Neuronal stem cell (in vitro differentiated cells): Measurements from ENCODE around the gene GIT2. TPM values are rescaled to one million over a fixed set of nuclear protein-coding genes. Genes with fewer than 3 reads are reported as not detected.
A peak's percentile ranks its signal among the peaks of the same experiment; 100 is the strongest.

ENCODE experiments used
- DNase-seq: peaks from one replicate; pipeline ENCODE4 v3.0.0-alpha.2; 2013; ENCODE audit warnings: low spot score
- H2AFZ ChIP-seq: one replicate; pipeline ENCODE4 v1.6.1; 2013; ENCODE audit warnings: mild to moderate bottlenecking, low read length, inconsistent platforms
- H2AK5ac ChIP-seq: 2 replicates; pipeline ENCODE4 v1.6.1; 2013; ENCODE audit warnings: low read depth, mild to moderate bottlenecking, inconsistent platforms, low read length, moderate library complexity, mixed read lengths
- H2BK120ac ChIP-seq: 2 replicates; pipeline ENCODE4 v1.6.1; 2013; ENCODE audit warnings: low read depth, mild to moderate bottlenecking, inconsistent platforms, low read length, moderate library complexity, mixed read lengths
- H2BK12ac ChIP-seq: one replicate; pipeline ENCODE4 v1.6.1; 2013; ENCODE audit warnings: low read length, inconsistent platforms
- H2BK15ac ChIP-seq: 2 replicates; pipeline ENCODE4 v1.6.1; 2013; ENCODE audit warnings: mild to moderate bottlenecking, low read length, inconsistent platforms, mixed read lengths
- H2BK5ac ChIP-seq: one replicate; pipeline ENCODE4 v1.6.1; 2013; ENCODE audit warnings: inconsistent platforms, mild to moderate bottlenecking, low read length, moderate library complexity
- H3K14ac ChIP-seq: one replicate; pipeline ENCODE4 v1.6.1; 2013; ENCODE audit warnings: low read length, inconsistent platforms
- H3K18ac ChIP-seq: 2 replicates; pipeline ENCODE4 v1.6.1; 2013; ENCODE audit warnings: low read length, inconsistent platforms
- H3K23ac ChIP-seq: 2 replicates; pipeline ENCODE4 v1.6.1; 2013; ENCODE audit warnings: low read depth, mild to moderate bottlenecking, mixed read lengths, low read length, inconsistent platforms; ENCODE audit not compliant: poor library complexity
- H3K27ac ChIP-seq: replicated peaks from 3 replicates; pipeline ENCODE4 v1.5.1; 2013; ENCODE audit warnings: low read length, inconsistent platforms
- H3K27me3 ChIP-seq, 3 experiments: 2 replicates each; pipeline ENCODE4 v1.6.1; 2013; ENCODE audit warnings: low read length in 3 of 3, mild to moderate bottlenecking in 2 of 3, inconsistent platforms in 1 of 3, low read depth in 1 of 3, mixed read lengths in 1 of 3, moderate library complexity in 1 of 3; ENCODE audit not compliant: control insufficient read depth in 3 of 3, insufficient read depth in 3 of 3
- H3K36me3 ChIP-seq, 2 donors: replicated peaks in 1 of 2; 2 replicates each; pipeline ENCODE4 v1.6.1; 2013; ENCODE audit warnings: low read length in 2 of 2; ENCODE audit not compliant: control insufficient read depth in 2 of 2, insufficient read depth in 2 of 2
- H3K4ac ChIP-seq: 2 replicates; pipeline ENCODE4 v1.6.1; 2013; ENCODE audit warnings: inconsistent platforms, mild to moderate bottlenecking, low read length, moderate library complexity
- H3K4me1 ChIP-seq, 2 donors: 1 replicate in 1 of 2; 2 replicates in 1 of 2; pipeline ENCODE4 v1.6.1; 2013; ENCODE audit warnings: low read length in 2 of 2, low read depth in 1 of 2; ENCODE audit not compliant: control insufficient read depth in 2 of 2, insufficient read depth in 1 of 2
- H3K4me2 ChIP-seq: one replicate; pipeline ENCODE4 v1.6.1; 2013; ENCODE audit warnings: mild to moderate bottlenecking, low read length, inconsistent platforms; ENCODE audit not compliant: insufficient read depth, poor library complexity, severe bottlenecking
- H3K4me3 ChIP-seq, 2 donors: 2 replicates each; pipeline ENCODE4 v1.5.1; 2013; ENCODE audit warnings: low read length in 2 of 2, mild to moderate bottlenecking in 2 of 2, inconsistent platforms in 1 of 2, moderate library complexity in 1 of 2
- H3K79me1 ChIP-seq: one replicate; pipeline ENCODE4 v1.6.1; 2013; ENCODE audit warnings: low read depth, mild to moderate bottlenecking, inconsistent platforms, low read length, moderate library complexity
- H3K9ac ChIP-seq: one replicate; pipeline ENCODE4 v1.6.1; 2013; ENCODE audit warnings: mild to moderate bottlenecking, low read depth, low read length, inconsistent platforms; ENCODE audit not compliant: poor library complexity
- H3K9me3 ChIP-seq, 2 donors: replicated peaks in 1 of 2; 2 replicates each; pipeline versions ENCODE3 to v1.6.1; 2013; ENCODE audit warnings: low read length in 2 of 2, mild to moderate bottlenecking in 2 of 2, inconsistent platforms in 1 of 2, low read depth in 1 of 2, mixed read lengths in 1 of 2, moderate library complexity in 1 of 2; ENCODE audit not compliant: control insufficient read depth in 2 of 2, insufficient read depth in 1 of 2
- H4K8ac ChIP-seq: one replicate; pipeline ENCODE4 v1.6.1; 2013; ENCODE audit warnings: low read depth, mild to moderate bottlenecking, inconsistent platforms, low read length, moderate library complexity
- H4K91ac ChIP-seq: one replicate; pipeline ENCODE4 v1.6.1; 2013; ENCODE audit warnings: low read length, low read depth, mild to moderate bottlenecking, inconsistent platforms; ENCODE audit not compliant: poor library complexity
- WGBS, 2 donors: extraction: QIAGEN DNeasy Blood & Tissue Kit; methylation state at CpG; one replicate each; pipeline ENCODE4 v1.1.7; 2013; ENCODE audit warnings: missing lambda C conversion rate in 2 of 2, mixed read lengths in 1 of 2; ENCODE audit not compliant: insufficient read length in 2 of 2, insufficient replicate concordance in 1 of 2; ENCODE audit errors: extremely low coverage in 2 of 2; 5-methylcytosine and 5-hydroxymethylcytosine counted together
- polyA plus RNA-seq, 2 experiments: library from polyadenylated mRNA; stranded (reverse); fragments of 200-250 nt; gene quantifications; one replicate each; pipeline ENCODE4 v1.2.3, GENCODE V29; 2013

GIT2 gene, protein sequence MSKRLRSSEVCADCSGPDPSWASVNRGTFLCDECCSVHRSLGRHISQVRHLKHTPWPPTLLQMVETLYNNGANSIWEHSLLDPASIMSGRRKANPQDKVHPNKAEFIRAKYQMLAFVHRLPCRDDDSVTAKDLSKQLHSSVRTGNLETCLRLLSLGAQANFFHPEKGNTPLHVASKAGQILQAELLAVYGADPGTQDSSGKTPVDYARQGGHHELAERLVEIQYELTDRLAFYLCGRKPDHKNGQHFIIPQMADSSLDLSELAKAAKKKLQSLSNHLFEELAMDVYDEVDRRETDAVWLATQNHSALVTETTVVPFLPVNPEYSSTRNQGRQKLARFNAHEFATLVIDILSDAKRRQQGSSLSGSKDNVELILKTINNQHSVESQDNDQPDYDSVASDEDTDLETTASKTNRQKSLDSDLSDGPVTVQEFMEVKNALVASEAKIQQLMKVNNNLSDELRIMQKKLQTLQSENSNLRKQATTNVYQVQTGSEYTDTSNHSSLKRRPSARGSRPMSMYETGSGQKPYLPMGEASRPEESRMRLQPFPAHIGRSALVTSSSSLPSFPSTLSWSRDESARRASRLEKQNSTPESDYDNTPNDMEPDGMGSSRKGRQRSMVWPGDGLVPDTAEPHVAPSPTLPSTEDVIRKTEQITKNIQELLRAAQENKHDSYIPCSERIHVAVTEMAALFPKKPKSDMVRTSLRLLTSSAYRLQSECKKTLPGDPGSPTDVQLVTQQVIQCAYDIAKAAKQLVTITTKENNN
- 13.3 TPM for polyA plus RNA-seq (2013, experiment 1 of 2)
- polyA plus RNA-seq (2013, experiment 2 of 2): 13.8 TPM

DNA sequence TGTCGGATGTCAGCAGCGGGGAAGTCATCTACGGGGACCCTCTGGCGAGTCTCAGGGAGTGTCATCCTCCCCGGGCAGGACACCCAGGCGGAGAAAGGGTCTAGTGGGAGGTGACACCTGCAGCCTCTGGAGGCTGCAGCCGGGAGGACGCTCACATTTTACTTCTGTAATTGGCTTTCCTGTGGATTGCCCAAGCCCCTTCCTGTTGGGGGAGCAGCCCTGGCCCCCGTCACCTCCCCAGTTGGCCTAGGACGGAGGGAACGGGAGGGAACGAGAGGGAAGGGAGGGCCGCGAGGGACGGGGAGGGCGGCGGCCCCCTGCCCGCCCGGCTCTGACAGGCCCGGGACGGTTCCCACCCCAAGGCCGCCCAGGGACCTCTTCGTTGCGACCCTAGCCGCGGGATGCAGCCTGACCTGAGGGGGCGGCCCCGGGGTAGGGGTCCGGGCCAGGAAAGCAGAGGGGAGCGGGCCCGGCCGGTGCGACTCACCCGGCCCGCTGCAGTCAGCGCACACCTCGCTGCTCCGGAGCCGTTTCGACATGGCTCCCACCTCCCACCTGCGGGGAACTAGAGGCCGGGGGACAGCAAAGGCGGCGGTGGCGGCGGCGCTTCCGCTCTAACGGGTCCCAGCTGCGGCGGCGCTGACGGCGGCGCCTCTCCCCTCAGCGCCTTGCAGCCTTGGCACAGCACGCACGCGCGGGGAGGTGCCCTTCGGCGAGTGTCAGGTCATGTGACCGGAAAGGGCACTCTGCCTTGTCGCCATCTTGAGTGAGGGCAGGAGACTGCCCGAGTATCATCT, at the start of gene GIT2:
Gene GIT2 (minus strand): TSS at position 683 of the 797 bp plus-strand sequence. CDS start 144 bp downstream, at position 539.
- H3K4me3 ChIP-seq: peak within 1 kb of the TSS; percentile 69 to 97
- peaks cover 2 to 8% of the 10 kb centered on the region in 2 donors for H3K36me3 ChIP-seq
- no peak within 1 kb of the TSS for H3K27ac ChIP-seq
- peaks cover 2% of the 10 kb centered on the region for H3K79me1 ChIP-seq
- peak within 1 kb of the TSS; percentile 86 for H2AFZ ChIP-seq
- peak within 1 kb of the TSS; percentile 82 for H3K23ac ChIP-seq
- H4K8ac ChIP-seq: no peak within 1 kb of the TSS
- no peak within 1 kb of the TSS for H2BK120ac ChIP-seq
- no peaks in the 10 kb centered on the region for H3K9me3 ChIP-seq
- H2BK5ac ChIP-seq: no peak within 1 kb of the TSS
- H3K9ac ChIP-seq: peak within 1 kb of the TSS; percentile 94
- peak within 1 kb of the TSS; percentile 95 for H3K14ac ChIP-seq
- peak; percentile 72 for DNase-seq
- peak within 1 kb of the TSS; percentile 90 for H3K18ac ChIP-seq
- peak within 1 kb of the TSS; percentile 40 for H2AK5ac ChIP-seq
- H2BK15ac ChIP-seq: no peak within 1 kb of the TSS
- no CpG with 5 or more reads among the region's 65 CpGs for WGBS, 2 donors
- H2BK12ac ChIP-seq: no peak within 1 kb of the TSS
- H3K4me2 ChIP-seq: peak within 1 kb of the TSS; percentile 92
- H3K4ac ChIP-seq: no peak within 1 kb of the TSS
- H3K27me3 ChIP-seq: peaks cover 0 to 9% (median 0%) of the 10 kb centered on the region in 3 experiments
- H4K91ac ChIP-seq: no peak within 1 kb of the TSS
- H3K4me1 ChIP-seq: peaks cover 11 to 18% of the 10 kb centered on the region in 2 donors

- no peak overlapping the region for H3K23ac ChIP-seq
- H3K4me3 ChIP-seq: peak overlapping the region in 1 of 2 donors; percentile 32
- no peak overlapping the region for H3K14ac ChIP-seq
- no peaks in the 10 kb centered on the region for H3K9me3 ChIP-seq
- no peak overlapping the region for H4K91ac ChIP-seq
- no peak overlapping the region for H3K18ac ChIP-seq
- no peak overlapping the region for H3K27ac ChIP-seq
- peaks cover 10 to 51% of the 10 kb centered on the region in 2 donors for H3K36me3 ChIP-seq
- no peak overlapping the region for H2BK120ac ChIP-seq
- H3K4me1 ChIP-seq: peaks cover 0 to 4% of the 10 kb centered on the region in 2 donors
- no peak overlapping the region for H2AK5ac ChIP-seq
- H2BK12ac ChIP-seq: no peak overlapping the region
- no CpG with 5 or more reads among the region's 3 CpGs for WGBS, 2 donors
- H2BK15ac ChIP-seq: no peak overlapping the region
- no peak overlapping the region for H3K4ac ChIP-seq
- no peak overlapping the region for H2AFZ ChIP-seq
- H3K4me2 ChIP-seq: no peak overlapping the region
- no peak overlapping the region for H2BK5ac ChIP-seq
- no peaks in the 10 kb centered on the region for H3K79me1 ChIP-seq
- H3K9ac ChIP-seq: no peak overlapping the region
- no peaks in the 10 kb centered on the region for H3K27me3 ChIP-seq
- DNase-seq: no peak
- no peak overlapping the region for H4K8ac ChIP-seq
These were observed 46.1 kb upstream of the GIT2 start for GRCh38 chr12:110042264-110042663.

DNA sequence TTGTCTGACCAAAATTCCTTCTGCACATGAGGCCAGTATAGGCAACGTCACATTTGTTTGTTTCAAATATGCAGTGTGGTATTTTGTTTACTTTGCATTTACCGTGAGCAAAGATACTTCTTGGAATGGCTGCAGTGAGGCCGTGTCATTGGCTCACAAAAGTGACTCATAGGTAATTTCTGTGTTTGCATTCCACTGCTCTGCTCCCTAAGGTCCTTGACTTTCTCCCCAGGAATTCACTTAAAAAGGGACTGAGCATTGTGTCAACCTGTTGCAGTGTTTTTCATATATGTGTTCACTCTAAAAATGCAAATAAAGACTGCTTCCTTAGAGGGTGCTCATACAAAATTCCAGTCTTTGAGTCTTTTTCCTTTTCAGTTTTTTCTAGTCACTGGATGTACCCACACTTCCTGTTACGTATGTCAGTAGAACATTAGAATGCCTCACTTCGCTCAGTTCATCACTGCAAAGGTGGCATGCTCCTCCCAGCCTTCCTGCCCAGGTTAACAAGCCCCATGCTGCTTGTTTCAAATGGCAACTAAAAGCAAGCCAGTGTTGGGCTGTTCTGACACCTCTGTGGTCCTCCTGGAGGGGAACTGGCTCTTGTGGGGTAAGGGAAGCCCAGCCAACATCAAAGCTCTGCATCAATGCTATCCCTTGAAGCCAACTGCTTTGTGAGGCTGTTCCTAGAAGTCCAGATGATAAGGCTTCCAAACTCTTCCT, 43.1 kb upstream of the GIT2 start:
- Histone ChIP-seq H3K36me3 (peaks cover 19 to 77% of the 10 kb centered on the region in 2 donors), H2AFZ (no peak overlapping the region), H3K9ac (no peak overlapping the region), H4K91ac (no peak overlapping the region), H3K14ac (no peak overlapping the region), H3K4me1 (peaks cover 0 to 4% of the 10 kb centered on the region in 2 donors), H4K8ac (no peak overlapping the region), H3K23ac (no peak overlapping the region), H3K18ac (no peak overlapping the region), H2AK5ac (no peak overlapping the region), H3K27ac (no peak overlapping the region), H3K4me2 (no peak overlapping the region), H3K79me1 (no peaks in the 10 kb centered on the region), H2BK120ac (no peak overlapping the region), H2BK5ac (no peak overlapping the region), H3K9me3 (no peaks in the 10 kb centered on the region), H3K27me3 (no peaks in the 10 kb centered on the region), H2BK12ac (no peak overlapping the region), H3K4ac (no peak overlapping the region), H3K4me3 (no peak overlapping the region), H2BK15ac (no peak overlapping the region)
- no peak for DNase-seq
- no CpG with 5 or more reads among the region's 5 CpGs for WGBS, 2 donors
